Measurements from ENCODE around the gene FOXL2. TPM values are rescaled to one million over a fixed set of nuclear protein-coding genes. Genes with fewer than 3 reads are reported as not detected.

FOXL2 gene
- total and polyA plus RNA-seq, 5 experiments from 2014 or later = not detected

DNA sequence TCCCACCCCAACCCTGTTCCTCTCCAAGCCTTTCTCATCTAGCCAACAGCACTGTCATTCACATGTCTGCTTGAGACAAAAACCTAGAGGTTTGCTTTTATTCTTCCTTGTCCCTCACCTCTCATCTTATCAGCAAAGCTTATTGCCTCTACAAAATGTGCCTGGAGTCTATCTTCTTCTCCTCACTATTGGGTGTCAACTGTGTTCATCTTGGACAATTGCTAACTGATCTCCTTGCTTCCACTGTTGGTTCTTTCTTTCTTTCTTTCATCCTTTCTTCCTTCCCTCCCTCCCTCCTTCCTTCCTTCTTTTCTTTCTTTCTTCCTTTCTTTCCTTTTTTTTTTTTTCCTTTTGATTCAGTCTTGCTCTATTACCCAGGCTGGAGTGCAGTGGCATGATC is 48.2 kb downstream of the FOXL2 start:
- Mint-ChIP-seq H3K36me3 (no peaks in the 10 kb centered on the region), H3K27me3 (peaks cover 0 to 4% (median 0%) of the 10 kb centered on the region in 5 donors), H3K27ac (no peak overlapping the region), H3K4me1 (no peaks in the 10 kb centered on the region), H3K9me3 (no peaks in the 10 kb centered on the region), H3K4me3 (no peak overlapping the region)
- POLR2A ChIA-PET = no interaction called here
- no peak for DNase-seq
- ATAC-seq = no peak

DNA sequence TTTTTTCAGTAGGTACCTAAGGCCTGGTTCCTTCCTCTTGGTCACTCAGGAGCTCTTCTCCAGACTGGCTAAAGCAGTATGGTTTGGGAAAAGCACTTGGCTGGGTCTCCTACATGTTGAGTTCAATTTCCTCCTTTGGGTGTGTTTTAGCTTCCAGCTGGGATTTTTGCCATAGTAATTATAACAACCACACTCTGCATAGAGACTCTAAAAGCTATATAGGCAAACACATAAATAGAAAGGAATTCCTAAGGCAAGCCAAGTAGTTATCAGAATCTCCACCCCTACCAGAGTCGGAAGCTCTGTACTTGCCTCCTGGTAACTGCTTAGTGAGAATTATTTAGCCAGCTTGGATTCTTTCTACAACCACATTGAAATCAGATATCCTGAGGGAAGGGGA is 48.6 kb downstream of the FOXL2 start:
- Mint-ChIP-seq H3K4me3 (no peak overlapping the region), H3K36me3 (no peaks in the 10 kb centered on the region), H3K4me1 (no peaks in the 10 kb centered on the region), H3K27me3 (peaks cover 0 to 4% (median 0%) of the 10 kb centered on the region in 5 donors), H3K27ac (no peak overlapping the region), H3K9me3 (no peaks in the 10 kb centered on the region)
- ATAC-seq (no peak), DNase-seq (no peak)
- POLR2A ChIA-PET = no interaction called here

Other genes starting within 250 kb of the FOXL2 start
- gene PIK3CB, start 112.2 kb downstream of the FOXL2 start, total RNA-seq = 10 to 100 TPM; 30.4 to 34.2 TPM
- 10 to 100 TPM in 2 of 3 donors, 1 to 10 TPM in 1; 8.9 to 13.4 (median 10.1) TPM for gene PIK3CB, start 112.2 kb downstream of the FOXL2 start, polyA plus RNA-seq
- not detected for gene FOXL2NB, start 80 bp upstream of the FOXL2 start, total RNA-seq
- gene FOXL2NB, start 80 bp upstream of the FOXL2 start, polyA plus RNA-seq = not detected
- gene PRR23A, start 59.1 kb upstream of the FOXL2 start, total RNA-seq = not detected
- not detected for gene PRR23A, start 59.1 kb upstream of the FOXL2 start, polyA plus RNA-seq
- gene PRR23B, start 73.8 kb upstream of the FOXL2 start, total RNA-seq = not detected
- gene PRR23B, start 73.8 kb upstream of the FOXL2 start, polyA plus RNA-seq = not detected
- gene PRR23C, start 97.8 kb upstream of the FOXL2 start, total RNA-seq = not detected
- gene PRR23C, start 97.8 kb upstream of the FOXL2 start, polyA plus RNA-seq = not detected